HG03460 (cell line): ENCODE results near the gene MPZL2.
"Not testable (repeated sequence)": the region's sequence is repeated elsewhere in the genome, so short reads cannot be mapped to it uniquely, and the experiment has no call there.

Source experiments
- ATAC-seq: cut with Tn5 transposase; IDR thresholded peaks from one replicate; pipeline ENCODE4 v1.9.1; 2021; ENCODE audit not compliant: unreplicated experiment

The MPZL2 gene

GRCh38 chr11:118263695-118264568 lies at the start of gene MPZL2:
TSS of gene MPZL2 (minus strand) at chr11:118264297. CDS start at chr11:118264153, 144 bp downstream.
- no peak for ATAC-seq

- ATAC-seq, result no peak
Observed at GRCh38 chr11:118313242-118313641, 49.1 kb upstream of the MPZL2 start.

- ATAC-seq, result no peak
Observed at GRCh38 chr11:118312328-118312727, 48.2 kb upstream of the MPZL2 start.

GRCh38 chr11:118311518-118311917 lies 47.4 kb upstream of the MPZL2 start:
- ATAC-seq, result no peak

- no peak for ATAC-seq
Observed at GRCh38 chr11:118310781-118311485, 46.8 kb upstream of the MPZL2 start.

GRCh38 chr11:118310271-118310670 lies 46.2 kb upstream of the MPZL2 start:
- no peak for ATAC-seq

- not testable (repeated sequence) for ATAC-seq
Observed at GRCh38 chr11:118308995-118309528, 45.0 kb upstream of the MPZL2 start.

GRCh38 chr11:118306556-118306955 lies 42.5 kb upstream of the MPZL2 start:
- ATAC-seq, result no peak

GRCh38 chr11:118305726-118306125 lies 41.6 kb upstream of the MPZL2 start:
- ATAC-seq, result no peak

GRCh38 chr11:118304568-118305248 lies 40.6 kb upstream of the MPZL2 start, which contains the start of gene CD3E:
TSS of gene CD3E (plus strand) at chr11:118304730. CDS start at chr11:118304953, 223 bp downstream.
- no peak for ATAC-seq

- no peak for ATAC-seq
Observed at GRCh38 chr11:118304227-118304567, 40.1 kb upstream of the MPZL2 start.

- no peak for ATAC-seq
Observed at GRCh38 chr11:118301600-118302195, 37.6 kb upstream of the MPZL2 start.

- no peak for ATAC-seq
Observed at GRCh38 chr11:118295815-118296454, 31.8 kb upstream of the MPZL2 start.

GRCh38 chr11:118295199-118295598 lies 31.1 kb upstream of the MPZL2 start:
- ATAC-seq, result no peak

- no peak for ATAC-seq
Observed at GRCh38 chr11:118294053-118294452, 30.0 kb upstream of the MPZL2 start.

GRCh38 chr11:118291477-118292135 lies 27.5 kb upstream of the MPZL2 start:
- no peak for ATAC-seq

- no peak for ATAC-seq
Observed at GRCh38 chr11:118290923-118291322, 26.8 kb upstream of the MPZL2 start.

- ATAC-seq, result no peak
Observed at GRCh38 chr11:118289401-118289800, 25.3 kb upstream of the MPZL2 start.

GRCh38 chr11:118287006-118287405 lies 22.9 kb upstream of the MPZL2 start:
- ATAC-seq, result no peak

GRCh38 chr11:118286545-118286944 lies 22.4 kb upstream of the MPZL2 start:
- ATAC-seq, result no peak
